Gastroesophageal sphincter (tissue), 3 donors: ENCODE results near the gene MASP2.

Experiments
- CTCF ChIP-seq, 4 experiments: fragments of 200-600 bp in 2 of 4; fragments of 450-650 bp in 2 of 4; sonication (generic) in 1 of 4; IDR thresholded peaks; one replicate each; pipeline ENCODE4 v1.5.1; 2017 to 2019; ENCODE audit warnings: antibody characterized with exemption in 4 of 4, mild to moderate bottlenecking in 2 of 4, moderate library complexity in 2 of 4
- EP300 ChIP-seq: sonication (generic); formaldehyde crosslinking; IDR thresholded peaks from one replicate; pipeline ENCODE4 v1.6.1; 2017; ENCODE audit warnings: antibody characterized with exemption, mild to moderate bottlenecking
- POLR2A ChIP-seq, 2 donors: fragments of 450-650 bp; IDR thresholded peaks; one replicate each; pipeline ENCODE4 v1.6.1; 2017; ENCODE audit warnings: antibody characterized with exemption in 2 of 2, mild to moderate bottlenecking in 2 of 2, moderate library complexity in 1 of 2
- POLR2AphosphoS5 ChIP-seq: sonication (generic); formaldehyde crosslinking; IDR thresholded peaks from one replicate; pipeline ENCODE4 v1.6.1; 2017; ENCODE audit warnings: antibody characterized with exemption

GRCh38 chr1:11078631-11079030 is 31.6 kb upstream of the MASP2 start:
- TF ChIP-seq EP300 = no peak
- no peak for TF ChIP-seq POLR2AphosphoS5
- no peak for TF ChIP-seq CTCF (IDR thresholded peaks at IDR 0.05)
- no peak for TF ChIP-seq POLR2A (IDR thresholded peaks at IDR 0.05)
